ENCODE results near the gene ZNF423. TPM values are rescaled to one million over a fixed set of nuclear protein-coding genes. Genes with fewer than 3 reads are reported as not detected.

The ZNF423 gene
- total RNA-seq, 1 experiment from 2014 or later: not detected

GRCh38 chr16:49849037-49849753 is 6.7 kb downstream of the ZNF423 start:
- DNase-seq (ENCODE audit: low read depth): no peak

DNA sequence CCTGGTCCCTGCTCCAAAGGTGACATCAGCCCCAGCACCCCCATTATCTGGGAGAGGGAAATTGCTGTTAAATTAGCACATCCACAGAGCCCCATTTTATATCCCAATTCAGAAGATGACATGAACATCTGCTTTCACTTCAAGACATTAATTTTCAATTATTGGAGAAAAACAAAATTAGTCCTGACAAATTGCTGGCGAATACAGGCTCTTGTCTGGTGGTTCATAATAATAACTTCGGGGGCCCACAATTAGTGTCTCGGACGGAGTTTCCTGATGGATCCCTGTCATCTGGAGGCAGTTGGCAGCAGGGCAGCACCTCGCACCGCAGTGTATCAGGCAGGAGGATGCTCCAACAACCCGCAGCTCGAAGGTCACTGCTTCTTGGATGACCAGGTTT is 7.4 kb downstream of the ZNF423 start:
- no peak for DNase-seq (ENCODE audit: low read depth)

DNA sequence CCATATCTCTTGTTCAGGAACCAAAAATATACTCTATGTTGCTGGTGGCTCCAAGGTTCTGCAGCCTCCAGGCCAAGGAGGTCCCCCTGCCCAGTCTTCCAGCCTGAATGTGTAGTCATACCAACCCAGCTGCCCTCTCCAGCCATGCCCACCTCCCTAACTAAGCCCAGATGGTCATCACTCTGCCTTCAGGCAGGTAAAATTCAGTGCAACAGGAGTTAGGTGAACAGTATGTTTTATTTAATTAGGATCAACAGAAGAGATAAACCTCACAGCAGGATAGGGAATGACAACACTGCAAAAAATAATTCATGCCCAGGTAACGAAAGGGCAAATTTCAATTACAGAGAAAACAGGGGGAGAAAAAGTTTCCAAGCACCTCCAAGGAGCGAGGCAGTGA is 9.1 kb downstream of the ZNF423 start:
- no peak for DNase-seq (ENCODE audit: low read depth)

- DNase-seq (ENCODE audit: low read depth): no peak
These were observed 11.6 kb downstream of the ZNF423 start for GRCh38 chr16:49844359-49844758.

- DNase-seq (ENCODE audit: low read depth): no peak
These were observed 12.2 kb downstream of the ZNF423 start for GRCh38 chr16:49843758-49844157.

DNA sequence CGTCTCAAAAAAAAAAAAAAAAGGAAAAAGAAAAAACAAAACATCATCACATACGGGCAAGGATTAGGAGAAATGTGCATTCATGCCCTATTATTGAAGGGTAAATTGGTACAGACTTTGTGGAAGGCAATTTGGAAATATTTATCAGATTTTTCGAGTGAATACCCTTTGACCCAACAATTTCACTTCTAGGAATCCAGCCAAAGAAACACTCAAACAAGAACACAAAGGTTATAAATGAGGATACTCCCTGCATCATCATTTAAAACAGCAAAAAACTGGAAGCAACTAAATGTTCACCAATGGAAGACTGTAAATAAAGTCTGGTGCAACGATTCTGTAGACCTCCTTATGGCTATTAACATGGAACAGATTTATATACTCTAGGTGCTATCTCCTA is 12.9 kb downstream of the ZNF423 start:
- DNase-seq (ENCODE audit: low read depth): no peak

- DNase-seq (ENCODE audit: low read depth): no peak
These were observed 16.7 kb downstream of the ZNF423 start for GRCh38 chr16:49839017-49839825.

- no peak for DNase-seq (ENCODE audit: low read depth)
These were observed 17.4 kb downstream of the ZNF423 start for GRCh38 chr16:49838441-49839016.

- no peak for DNase-seq (ENCODE audit: low read depth)
These were observed 18.1 kb downstream of the ZNF423 start for GRCh38 chr16:49837688-49838410.

DNA sequence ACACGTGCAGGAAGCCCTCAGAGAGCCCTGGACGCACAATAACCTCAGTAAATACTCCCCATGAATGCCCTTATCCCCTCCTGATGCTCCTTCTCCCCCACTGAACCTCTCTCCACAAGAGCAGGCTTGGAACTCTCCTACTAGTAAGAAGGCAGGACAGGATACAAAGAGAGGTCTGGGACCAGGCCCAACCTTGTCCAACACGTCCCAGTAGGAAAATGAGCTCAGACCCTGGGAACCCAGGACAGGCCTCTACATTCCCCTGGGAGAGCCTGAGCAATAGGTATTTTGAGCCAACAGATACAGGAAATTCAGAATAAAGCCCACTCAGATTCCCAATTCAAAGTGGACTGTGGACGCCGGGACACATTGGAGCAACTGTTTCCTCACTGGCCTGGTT is 19.2 kb downstream of the ZNF423 start:
- no peak for DNase-seq (ENCODE audit: low read depth)

DNA sequence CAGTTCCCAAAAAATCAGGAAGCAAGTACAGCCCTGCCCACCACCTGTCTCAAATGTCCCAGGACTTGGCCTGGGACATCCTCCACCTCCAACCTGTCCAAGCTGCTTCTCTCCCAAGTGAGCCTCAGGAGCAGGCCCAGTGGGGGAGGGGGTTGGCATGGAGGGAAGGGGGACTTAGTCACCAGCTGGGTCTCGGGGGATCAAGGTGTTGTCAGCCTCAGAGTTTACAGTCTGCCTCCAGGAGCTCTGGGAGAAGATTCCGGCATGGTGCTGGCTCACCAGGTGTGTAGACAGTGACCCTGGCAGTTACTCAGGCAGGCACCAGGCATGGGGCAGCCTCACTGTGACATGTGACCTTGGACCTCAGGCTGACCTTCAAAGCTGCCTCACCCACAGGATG is 19.7 kb downstream of the ZNF423 start:
- no peak for DNase-seq (ENCODE audit: low read depth)

DNA sequence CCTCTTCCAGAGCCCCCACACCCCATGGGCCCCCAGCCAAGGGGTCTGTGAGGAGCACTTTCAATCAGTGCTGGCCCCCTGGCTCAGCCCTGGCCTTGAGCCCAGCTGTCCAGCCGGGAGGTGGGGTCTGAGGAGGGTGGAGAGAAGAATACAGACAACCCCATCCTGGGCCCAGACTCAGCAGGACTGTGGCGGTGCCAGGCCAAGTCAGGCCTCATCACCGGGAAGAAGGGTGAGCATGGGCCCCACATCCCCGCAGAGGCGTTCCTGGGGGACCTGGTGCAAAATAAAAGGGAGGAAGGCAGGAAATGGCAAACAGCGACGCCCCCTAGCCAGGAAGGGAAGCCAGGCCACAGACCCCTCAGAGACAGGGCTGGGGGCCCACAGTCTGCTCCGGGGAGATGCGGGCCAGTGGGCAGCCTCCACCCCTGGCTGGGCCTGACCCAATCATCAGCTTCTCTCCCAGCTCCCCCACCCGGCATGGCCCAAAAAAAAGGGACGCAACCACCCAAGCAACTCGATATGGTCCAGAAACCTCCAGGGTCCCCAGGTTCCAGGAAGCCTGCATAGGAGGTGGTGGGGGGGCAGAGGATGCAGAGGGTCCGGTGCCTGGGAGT is 20.6 kb downstream of the ZNF423 start:
- no peak for DNase-seq (ENCODE audit: low read depth)

DNA sequence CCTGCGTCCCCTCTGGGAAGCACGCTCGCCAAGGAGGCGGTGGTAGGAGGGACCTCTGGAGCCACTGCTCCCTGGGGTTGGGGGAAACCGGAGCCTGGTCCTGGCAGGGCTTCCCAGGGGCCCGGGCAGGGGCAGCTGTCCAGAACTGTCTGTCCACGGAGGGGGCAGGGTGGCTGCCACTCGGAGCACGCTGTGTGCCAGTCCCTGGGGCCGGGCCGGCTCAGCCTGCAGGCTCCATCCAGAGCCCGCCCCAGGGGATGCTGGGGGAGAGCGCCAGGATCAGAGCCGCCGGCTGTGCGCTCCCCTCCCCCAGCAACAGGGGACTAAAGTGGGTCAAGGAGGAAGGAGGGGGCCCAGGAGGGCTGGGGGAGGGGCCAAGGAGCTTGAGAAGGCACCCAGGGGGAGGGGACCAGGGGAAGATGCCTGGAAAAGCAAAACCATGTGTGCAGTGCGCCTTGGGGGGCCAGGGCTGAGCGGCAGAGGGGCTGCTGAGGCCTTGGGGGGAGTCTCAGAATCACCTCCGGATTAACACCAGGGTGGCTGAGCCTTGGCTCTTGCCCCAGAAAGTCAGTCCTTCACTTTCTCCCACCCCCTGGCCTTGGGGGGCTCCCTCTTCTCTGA is 21.3 kb downstream of the ZNF423 start:
- DNase-seq (ENCODE audit: low read depth): no peak

- DNase-seq (ENCODE audit: low read depth): no peak
These were observed 21.9 kb downstream of the ZNF423 start for GRCh38 chr16:49833796-49834530.

DNA sequence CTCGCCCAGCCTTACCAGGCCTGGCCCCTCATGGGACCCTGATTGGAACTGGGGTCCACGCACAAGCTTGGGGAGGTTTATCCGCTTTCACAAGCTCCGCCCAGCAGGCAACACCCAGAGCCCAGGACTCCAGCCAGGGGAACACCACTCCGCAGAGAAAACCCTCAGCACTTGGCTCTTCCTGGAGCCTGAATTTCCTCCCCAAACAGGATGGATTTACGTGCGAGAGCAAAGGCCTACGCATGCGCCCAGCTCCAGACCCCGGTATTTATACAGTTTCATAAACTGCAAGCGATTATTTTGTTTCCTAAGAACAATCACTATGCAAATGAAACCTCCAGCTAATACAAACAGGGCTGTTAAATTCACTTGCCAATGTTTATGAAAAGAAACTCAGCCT is 22.8 kb downstream of the ZNF423 start:
- DNase-seq (ENCODE audit: low read depth): no peak

- DNase-seq (ENCODE audit: low read depth): no peak
These were observed 23.7 kb downstream of the ZNF423 start for GRCh38 chr16:49832177-49832576.

GRCh38 chr16:49830873-49831272 is 25.0 kb downstream of the ZNF423 start:
- DNase-seq (ENCODE audit: low read depth): no peak

DNA sequence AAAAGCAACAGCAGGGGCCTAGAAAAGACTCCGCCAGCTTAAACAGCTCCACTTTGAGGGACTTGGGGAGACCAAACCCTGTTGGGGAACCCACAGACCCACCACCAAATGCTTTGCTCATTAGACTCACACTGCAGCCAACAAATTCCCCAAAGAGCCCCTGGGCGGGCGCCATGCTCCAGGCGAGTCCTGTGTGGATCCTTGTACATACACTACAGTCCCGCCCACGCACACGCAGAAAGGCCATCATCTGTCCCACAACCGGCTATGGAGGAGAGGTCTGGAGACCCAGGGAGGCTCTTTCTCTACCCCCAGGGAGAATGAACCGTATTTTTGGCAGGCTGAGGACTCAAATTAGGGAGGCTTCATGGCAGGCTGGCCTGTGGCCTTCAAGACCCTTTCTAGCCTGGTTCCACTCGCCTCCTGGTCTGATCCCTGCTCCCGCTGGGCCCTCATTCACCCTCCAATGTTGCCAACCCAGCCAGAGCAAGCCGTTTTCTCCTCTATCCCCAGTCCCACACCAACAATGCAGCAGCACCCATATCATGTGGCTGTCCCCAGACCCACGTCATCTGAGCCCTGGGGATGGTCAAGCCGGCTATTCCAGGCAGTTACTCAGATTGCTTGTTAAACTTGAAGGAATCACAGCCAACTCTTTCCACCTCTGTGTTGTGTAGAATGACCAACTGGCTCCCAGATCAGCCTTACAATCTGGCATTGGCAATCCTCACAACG is 27.2 kb downstream of the ZNF423 start:
- no peak for DNase-seq (ENCODE audit: low read depth)

- DNase-seq (ENCODE audit: low read depth): no peak
These were observed 28.0 kb downstream of the ZNF423 start for GRCh38 chr16:49827805-49828438.
